Hippocampal formation (tissue), 2 donors: Measurements from ENCODE around the gene CTPS2.

Experiments
- DNase-seq, 2 donors: peaks; one replicate each; lab custom pipeline; 2025; lab: John Stamatoyannopoulos, UW

Gene CTPS2

DNA sequence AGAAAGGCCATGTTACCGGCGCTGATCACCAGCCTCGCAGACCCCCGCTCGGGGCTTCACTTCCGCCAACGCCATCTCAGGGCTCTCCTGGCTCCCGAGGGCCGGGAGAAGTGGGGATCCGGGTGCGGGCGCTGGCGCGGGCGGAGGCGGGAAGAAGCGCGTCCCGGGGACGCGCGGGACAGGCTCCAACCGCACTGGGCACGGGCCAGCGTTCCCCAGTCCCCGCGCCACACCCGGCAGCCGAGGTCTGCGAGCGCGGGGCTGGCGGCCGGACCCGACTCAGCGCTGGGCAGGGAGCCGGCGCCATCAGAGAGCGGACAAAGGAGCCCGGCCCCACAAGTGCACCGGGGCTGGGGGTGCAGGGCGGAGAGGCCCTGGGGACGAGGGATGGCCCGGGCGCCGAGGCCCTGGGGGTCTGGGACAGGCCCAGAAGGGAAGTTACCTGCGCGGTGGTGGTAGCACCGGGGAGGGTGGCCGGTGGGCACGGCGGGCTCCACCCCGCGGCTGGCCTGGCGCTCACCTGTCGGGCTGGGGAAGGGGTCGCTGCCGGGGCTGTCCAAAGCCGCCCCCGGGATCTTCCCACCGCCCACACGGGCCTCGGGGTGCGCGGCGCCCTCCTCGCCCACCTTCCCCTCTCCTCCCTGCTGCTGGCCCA lies 449 bp downstream of the CTPS2 start:
- peak in 1 of 2 donors; percentile 17 for DNase-seq

GRCh38 chrX:16711219-16711811 lies 1.2 kb downstream of the CTPS2 start:
- DNase-seq, result no peak

DNA sequence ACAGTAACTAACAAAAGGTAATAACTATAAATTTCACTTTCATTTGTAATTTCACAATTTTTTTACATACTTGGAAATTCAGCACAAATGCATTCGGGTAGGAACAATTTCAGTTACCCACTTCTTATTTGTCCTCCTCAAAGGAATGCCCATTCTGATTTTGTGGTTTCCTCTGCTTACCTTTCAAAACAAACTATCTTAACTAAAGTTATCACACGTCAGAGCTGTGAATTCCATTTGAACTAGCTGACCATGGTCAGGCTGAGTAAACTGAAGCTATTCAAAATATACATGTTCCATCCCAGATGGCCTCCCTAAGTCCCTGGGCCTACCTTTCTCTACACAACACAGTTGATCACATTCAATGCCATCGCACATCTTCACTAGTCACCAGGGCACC lies 4.5 kb downstream of the CTPS2 start:
- DNase-seq, result no peak

- DNase-seq, result no peak
These were observed 7.1 kb downstream of the CTPS2 start for GRCh38 chrX:16705370-16705769.

GRCh38 chrX:16702700-16703599 lies 9.5 kb downstream of the CTPS2 start:
- no peak for DNase-seq

DNA sequence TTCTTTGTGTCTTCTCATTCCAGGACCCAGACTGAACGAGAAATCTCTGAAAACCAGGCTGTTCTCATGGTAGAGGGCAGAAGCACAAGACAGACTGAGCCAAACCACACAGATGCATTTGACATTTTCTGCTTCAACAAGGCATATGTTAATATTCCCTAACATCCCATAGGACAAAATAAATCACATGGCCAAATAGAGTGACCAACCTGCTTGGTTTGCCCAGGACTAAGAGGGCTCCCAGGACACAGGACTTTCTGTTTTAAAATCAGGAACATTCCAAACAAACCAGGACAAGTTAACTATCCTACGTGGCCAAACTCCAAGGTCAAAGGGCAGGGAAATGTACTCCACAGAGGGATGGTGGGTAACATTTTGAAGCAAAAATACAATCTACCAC lies 11.7 kb downstream of the CTPS2 start:
- DNase-seq, result no peak

DNA sequence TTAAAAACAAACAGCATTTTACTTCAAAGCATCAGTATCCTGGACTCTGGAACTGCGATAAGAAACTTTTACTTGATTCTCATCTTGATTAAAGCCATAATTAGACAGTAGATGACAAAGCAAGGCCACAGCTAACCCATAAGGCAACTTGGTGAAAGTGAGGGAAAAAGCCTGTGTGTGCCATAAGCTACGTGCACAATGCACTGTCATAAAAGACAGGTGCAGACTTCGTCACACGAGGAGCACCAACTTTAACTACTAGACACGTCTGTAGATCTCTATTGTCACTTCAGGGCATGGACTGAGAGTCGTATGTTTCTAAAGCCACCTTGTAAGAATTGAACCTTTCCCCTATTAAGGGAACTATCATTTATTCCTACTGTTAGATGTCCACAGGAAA lies 13.1 kb downstream of the CTPS2 start:
- DNase-seq, result no peak

DNA sequence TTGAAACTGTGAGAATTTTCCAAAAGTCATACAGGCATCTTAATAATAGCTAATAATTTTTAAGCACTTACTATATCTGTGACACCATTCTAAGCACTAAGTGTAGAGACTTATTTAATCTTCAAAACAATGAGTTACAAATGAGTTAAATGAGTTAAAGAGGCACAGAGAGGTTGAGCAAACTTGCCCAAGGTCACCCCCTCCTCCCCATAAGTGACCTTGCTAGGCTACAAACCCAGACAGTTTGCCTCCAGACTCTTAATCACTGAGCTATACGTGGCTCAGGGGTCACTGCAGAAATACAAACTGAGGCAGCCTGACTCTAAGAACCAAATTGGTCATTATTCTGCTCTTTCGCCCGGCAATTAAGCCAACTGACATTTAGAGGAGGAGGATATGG lies 15.5 kb downstream of the CTPS2 start:
- DNase-seq, result no peak

- DNase-seq, result peak in 1 of 2 donors; percentile 41
These were observed 17.3 kb downstream of the CTPS2 start for GRCh38 chrX:16695079-16695676.

DNA sequence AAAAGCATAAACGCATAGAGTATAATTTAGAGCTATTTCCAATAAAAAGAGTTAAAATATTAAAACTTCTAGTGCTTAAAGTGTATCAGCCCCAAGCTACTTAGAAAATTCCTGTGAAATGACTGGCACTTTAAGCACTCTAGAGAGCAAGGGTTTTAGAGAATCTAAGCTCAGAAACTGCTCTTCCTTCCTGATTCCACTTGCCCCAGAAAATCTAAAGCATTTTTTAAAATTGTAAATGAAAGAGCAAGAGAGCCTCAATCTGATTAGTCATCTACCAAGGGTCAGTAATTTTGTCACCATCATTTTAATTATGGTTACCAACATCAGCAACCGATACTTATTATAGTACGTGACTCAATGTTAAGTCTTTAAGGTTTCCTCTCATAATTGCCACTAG lies 25.0 kb downstream of the CTPS2 start:
- no peak for DNase-seq

DNA sequence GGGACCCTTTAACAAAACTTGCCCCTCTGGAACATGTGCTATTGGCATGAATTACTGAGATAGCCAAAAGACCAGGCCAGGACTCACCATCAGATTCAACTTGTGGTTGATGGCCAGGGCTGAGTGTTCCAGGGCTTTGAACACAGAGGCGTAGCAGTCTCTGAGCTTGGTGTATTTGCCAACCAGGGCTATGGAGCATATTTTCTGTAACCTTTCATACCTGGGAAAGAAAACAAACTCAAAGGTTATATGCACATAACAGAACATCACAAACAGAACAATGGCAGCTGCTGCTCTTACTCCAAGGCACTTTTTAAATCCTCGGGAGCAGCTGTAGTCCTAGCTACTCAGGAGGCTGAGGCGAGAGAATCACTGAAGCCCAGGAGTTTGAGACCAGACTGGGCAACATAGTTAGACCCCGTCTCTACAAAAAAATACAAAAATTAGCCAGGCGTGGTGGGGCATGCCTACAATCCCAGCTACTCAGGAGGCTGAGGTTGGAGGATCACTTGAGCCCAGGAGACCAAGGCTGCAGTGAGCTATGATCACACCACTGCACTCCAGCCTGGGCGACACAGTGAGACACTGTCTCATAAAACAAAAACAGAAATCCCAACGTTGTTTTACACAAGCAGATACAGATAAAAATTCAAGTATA lies 29.3 kb downstream of the CTPS2 start:
- DNase-seq, result no peak

- DNase-seq, result no peak
These were observed 33.8 kb downstream of the CTPS2 start for GRCh38 chrX:16678689-16679088.

DNA sequence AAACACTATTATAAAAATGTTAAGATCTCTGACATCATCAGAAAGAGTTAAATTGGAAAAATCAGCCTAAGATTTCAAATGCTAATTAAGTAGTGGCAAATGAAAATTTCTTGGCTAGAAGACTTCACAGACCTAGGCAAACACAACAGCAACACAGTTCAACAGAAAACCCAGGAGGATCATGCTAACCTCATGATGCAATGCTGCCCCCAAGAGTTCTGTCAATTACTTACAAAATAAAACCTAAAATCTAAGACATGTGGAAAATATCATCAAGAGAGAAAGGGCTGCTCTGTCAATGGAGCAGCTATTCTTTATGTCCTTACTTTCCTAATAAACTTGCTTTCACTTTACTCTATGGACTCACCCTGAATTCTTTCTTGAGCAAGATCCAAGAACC lies 41.5 kb downstream of the CTPS2 start:
- DNase-seq, result peak; percentile 4 to 42

- DNase-seq, result peak; percentile 3 to 19
These were observed 45.9 kb downstream of the CTPS2 start for GRCh38 chrX:16666541-16666940.

- DNase-seq, result no peak
These were observed 47.4 kb downstream of the CTPS2 start for GRCh38 chrX:16665089-16665488.

GRCh38 chrX:16664626-16665025 lies 47.8 kb downstream of the CTPS2 start:
- no peak for DNase-seq

GRCh38 chrX:16664074-16664473 lies 48.4 kb downstream of the CTPS2 start:
- no peak for DNase-seq

DNA sequence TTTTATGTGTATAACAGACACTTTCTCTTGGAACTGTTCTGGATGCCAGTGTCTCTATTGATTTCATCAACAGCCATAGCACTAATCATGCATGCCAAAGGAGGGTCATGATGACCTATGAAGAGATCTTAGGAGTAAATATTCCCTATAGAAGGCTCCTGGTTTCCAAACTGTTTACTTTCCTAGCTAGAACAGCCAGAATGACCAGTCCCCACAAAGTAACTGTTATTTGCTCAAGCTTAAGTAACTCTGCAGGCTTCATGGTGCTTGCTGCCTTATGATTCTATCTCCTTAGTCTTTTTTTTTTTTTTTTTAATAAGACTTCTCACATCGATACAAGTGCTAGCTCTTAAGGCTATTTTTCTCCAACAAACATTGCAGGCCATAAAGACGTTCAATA lies 50.1 kb downstream of the CTPS2 start:
- DNase-seq, result no peak

DNA sequence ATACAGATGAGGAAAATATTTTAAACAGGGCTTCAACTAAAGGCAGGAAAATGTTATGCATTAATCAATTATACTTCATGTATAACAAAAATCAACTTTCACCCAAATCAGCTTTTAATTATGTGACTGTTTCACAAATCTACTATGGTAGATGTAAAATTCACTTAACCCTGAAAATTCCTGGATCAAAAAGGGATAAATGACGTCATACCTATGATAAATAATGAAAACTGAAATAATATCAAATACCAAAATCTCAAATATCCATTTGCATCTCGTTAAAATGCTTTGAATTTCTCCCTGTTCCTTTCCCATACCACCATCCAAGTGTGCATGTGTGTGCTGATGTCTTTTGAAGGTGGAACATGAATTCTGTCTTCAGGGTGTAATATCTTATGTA lies 51.0 kb downstream of the CTPS2 start:
- no peak for DNase-seq

- no peak for DNase-seq
These were observed 53.1 kb downstream of the CTPS2 start for GRCh38 chrX:16659321-16659720.

GRCh38 chrX:16658284-16658683 lies 54.2 kb downstream of the CTPS2 start:
- DNase-seq, result no peak

DNA sequence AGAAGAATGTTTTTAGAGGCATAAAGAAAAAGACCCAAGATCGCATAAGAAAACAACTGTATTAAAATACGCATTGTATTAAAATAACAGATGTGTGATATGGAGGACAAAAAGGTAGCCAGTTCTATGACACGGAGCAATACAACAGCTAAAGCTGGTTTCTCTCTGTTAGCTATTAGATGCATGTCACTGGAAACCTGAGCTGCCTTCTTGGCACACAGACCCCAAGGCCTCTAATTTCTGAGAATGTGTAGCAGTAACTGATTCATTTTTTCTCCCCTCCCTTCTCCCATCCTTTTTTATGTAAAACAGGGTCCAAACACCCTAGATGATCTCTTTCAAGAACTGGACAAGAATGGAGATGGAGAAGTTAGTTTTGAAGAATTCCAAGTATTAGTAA lies 58.4 kb downstream of the CTPS2 start:
- no peak for DNase-seq
